HG03432 (cell line): ENCODE results near the gene RET.
"Not testable (repeated sequence)": the region's sequence is repeated elsewhere in the genome, so short reads cannot be mapped to it uniquely, and the experiment has no call there.

Experiments used
- ATAC-seq: cut with Tn5 transposase; IDR thresholded peaks from one replicate; pipeline ENCODE4 v1.9.1; 2021; ENCODE audit warnings: mild to moderate bottlenecking, moderate library complexity; ENCODE audit not compliant: unreplicated experiment

RET gene

DNA sequence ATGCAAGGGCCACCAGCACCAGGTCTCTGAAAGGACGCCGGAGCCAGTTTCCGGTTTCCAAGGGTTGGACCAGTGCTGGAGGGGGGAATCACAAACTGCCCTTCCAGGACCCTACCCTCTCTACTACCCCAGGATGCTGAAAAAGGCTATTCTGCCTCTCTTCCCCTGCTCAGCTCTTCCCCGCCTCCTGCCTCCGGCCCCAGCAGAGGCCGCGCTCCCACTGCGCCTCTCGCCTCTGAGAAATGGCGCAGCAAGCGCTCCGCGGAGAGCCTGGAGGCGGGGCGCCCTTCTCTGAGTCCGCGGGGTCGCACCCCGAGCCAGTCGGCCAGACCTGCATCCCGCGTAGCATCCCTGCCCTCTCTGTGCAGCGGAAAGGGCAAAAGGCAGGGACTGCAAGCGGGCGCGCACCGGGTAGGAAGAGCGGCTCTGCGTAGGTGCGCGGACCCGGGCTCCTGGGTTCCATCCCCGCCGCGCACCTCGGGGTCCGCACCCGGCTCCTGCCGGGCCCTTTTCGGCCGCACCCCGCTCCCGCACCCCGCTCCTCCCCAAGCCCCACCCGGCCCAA, 476 bp upstream of the RET start:
- no peak for ATAC-seq

DNA sequence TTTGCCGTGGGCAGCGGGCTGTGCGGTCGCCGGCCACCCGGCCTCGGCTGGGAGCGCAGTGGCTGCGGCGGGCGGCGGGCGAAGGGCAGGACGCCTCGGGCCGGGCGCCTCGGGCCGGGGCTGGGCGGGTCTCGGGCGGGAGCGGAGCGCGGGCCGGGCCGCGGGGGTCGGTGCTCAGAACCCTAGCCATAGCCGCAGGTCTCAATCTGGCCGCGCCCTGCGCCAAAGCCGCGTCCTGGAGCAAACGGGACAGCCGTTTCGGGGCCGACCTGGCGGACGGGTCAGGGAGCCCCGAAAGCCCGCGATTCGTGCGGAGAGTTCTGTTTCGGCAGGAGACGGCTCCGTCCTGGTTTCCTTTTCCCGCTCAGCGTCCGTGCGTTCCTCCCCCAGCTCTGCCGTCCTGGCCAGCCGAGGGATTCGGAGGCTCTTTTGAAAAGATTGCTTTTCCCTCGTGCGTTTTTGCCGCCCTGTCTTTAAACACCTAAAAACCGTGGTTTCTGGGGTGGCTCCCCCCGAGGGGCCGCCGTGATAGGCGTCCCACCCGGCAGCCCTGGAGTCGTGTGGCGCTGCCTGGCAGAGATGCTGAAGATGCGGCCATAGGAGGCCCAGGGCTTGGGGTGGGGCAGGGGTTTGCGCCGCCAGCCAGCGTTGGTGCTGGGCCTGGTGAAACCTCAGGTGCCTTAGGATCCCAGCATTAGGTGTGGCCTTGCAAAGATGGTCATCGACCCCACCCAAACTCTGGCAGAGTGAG, 727 bp downstream of the RET start:
- no peak for ATAC-seq

DNA sequence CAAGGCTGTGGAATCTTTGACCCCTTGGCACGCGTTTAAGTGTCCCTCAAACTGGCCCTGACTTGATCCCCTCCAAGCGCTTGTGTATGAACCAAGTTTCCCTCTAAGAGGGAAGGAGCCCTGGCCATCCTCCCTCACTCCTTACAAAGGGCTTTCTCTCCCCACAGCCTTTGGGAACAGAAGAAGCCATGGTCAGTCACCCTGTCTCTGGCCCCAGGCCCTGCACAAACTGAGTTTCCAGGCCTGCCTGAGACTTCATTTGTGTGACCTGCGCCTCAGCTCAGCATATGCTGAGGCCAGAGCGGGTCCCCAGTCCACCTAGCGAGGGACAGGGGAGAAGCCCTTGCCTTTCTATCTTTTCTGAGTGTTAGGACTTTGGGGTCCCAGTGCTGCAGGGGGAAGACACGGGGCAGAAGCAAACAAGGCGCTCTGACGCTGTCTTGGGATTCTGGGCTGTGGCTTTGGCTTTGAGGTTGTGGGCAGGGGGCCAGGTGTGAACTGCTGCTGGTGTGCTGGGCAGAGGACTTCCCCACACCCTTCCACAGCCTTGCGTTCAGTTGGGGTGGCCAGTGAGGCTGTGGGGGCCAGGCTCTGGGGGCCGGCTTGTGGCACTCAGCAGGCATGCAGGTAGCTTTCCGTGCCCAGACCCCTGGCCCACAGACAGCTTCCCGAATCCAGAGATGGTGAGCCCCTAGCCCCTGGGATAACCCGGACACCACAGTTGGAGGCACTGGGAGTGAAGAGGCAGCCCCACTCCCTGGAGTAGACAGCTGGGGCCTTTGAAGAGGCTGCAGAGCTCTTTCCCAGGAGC, 1.5 kb downstream of the RET start:
- ATAC-seq, result no peak

DNA sequence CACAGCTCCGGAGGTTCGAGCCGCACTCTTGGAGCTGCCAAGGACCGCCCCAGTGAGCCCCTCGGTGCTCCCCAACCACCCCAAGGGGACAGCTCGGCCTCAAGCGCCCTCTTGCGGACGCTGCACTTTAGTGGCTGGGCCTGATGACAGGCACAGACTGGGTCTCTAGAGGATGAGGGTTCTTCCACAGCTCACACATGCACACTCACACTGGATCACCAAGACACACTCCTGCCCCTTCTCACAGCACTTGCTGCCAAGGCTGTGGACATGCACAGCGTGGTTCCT, 2.1 kb downstream of the RET start:
- peak; percentile 37 for ATAC-seq

DNA sequence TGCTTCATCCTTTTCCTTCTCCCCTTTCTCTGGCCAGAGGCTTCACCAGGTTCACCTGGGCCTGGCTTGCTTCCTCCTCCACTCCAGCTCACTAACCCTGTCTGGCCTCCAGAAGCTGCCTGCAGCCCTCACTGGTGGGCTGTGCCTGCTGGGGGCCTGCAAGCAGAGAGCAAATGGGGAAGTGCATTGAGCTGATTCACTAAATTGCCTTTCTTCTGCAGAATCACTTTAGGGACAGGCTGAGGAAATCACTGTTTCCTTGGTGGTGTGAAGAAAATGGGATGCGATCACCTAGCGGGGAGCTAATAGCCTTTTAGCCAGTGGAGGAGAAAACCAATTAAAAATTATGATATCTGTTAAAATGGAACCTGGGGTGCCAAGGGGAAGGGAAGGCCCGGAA, 3.0 kb downstream of the RET start:
- ATAC-seq, result no peak

DNA sequence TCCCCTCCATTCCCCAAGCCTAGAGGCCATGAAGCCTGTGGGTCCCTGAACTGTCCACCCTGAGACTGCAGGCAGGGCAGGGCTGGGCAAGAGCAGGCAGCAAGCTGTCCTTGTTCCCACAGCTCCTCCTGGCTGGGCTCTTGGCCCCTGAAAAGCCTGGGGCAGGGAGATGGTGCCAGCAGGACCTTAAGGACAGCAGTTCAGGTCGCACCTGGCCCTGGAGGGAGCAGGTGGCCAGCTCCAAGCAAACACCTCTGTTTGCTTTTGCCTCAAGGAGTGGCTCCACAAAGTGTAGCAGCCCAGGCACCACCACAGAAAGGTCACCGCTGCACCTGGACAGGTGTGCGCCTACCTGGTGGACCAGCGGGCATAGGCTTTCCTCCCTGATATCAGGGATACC, 5.2 kb downstream of the RET start:
- ATAC-seq, result no peak

DNA sequence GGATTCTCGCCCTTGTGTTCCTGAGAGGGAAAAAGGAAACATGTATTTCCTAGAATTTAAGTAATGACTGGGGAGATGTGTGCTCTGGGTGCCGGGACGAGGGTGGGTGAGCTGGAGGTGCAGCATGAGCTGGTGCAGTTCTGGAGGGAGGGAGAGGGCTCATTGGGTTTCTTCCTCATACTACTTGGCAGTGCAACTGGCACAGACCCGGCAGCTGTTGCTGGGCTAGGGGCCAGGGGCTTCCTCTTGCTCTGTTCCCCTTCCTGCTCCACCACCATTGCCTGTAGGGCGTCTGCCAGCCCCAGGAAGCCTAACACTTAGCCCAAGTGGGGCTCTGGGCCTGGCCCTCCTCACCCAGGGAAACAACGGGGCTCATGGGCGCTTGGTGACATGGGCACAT, 5.9 kb downstream of the RET start:
- ATAC-seq, result no peak

DNA sequence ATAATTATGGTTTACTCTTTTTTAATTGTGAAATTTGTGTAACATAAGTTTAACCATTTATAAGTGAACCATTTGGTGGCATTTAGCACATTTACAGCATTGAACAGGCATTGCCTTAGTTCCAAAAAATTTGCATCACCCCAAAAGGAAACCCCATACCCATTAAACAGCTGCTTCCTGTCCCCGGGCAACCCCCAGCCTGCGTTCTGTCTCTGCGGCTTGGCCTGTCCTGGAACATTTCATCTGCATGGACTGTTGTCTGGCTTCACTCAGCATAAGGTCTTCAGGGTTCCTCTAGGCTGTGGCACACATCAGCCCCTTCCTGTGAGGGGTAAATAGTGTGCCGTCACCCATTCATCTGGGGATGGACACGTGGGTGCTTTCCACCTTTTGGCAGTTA, 6.9 kb downstream of the RET start:
- ATAC-seq, result no peak

DNA sequence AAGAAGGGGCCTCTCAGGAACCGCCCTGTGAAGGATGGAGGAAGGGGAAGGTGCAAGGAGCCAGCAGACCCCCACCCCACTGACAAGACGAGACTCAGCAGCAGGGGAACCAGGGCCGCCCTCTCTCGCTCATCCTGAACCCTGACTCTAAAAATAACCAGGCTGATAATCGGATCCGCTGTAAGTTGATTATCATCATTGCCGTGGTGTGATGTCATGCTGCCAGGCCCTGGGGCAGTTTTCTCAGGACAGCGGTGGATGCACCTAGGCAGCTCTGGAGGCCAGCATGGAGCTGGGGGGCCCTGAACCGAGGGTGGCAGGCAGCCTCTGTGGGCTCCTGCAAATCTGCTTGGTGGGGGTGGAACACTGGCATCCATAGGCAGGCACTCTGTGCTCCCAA, 7.9 kb downstream of the RET start:
- ATAC-seq, result no peak

DNA sequence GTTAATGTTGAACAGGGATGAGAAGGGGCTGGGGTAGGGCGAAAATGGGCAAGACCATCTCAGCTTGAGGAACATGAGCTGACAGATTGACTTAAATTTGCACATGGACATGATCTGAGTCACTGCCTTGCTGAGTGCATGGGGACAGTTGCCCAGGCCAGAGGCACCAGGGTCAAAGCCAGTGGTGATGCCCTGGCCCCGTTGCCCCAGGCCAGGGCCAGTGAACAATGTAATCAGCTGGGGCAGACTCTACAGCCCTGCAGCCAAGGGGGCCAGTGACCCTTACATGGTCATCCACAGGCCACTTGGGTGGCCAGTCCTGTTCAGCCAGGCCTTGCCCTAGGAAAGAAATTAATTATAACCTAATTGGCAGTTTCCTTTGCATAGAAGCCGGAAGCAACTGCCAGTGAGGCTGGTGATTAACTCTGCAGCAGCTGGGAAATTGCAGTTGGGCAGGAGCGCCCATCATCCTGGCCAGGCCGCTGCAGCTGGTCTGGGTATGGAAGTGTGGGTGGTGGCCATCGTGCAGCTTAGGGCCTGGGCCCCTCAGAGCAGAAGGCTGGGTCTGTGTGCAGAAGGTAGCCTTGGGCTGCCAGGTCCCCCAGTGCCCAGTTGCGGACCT, 9.6 kb downstream of the RET start:
- ATAC-seq, result no peak

DNA sequence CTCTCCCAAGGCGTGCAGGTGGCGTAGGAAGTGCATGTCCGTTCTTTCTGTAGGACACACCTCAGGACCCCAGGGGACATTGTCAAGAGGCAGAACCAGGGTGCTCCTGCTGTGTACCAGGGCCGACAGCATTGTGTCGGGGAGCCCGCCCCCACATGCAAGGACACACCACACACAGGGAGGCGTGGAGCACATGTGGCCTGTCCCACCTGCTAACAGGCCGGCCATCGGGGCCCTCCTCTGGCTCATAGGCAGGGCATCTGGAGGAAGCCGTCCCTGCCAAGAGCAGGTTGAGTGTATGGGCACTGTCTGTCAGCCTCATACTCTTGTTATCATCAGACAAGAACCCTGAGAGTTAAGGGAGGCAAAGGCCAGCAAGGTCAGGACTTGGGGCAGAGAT, 12.7 kb downstream of the RET start:
- ATAC-seq, result no peak

DNA sequence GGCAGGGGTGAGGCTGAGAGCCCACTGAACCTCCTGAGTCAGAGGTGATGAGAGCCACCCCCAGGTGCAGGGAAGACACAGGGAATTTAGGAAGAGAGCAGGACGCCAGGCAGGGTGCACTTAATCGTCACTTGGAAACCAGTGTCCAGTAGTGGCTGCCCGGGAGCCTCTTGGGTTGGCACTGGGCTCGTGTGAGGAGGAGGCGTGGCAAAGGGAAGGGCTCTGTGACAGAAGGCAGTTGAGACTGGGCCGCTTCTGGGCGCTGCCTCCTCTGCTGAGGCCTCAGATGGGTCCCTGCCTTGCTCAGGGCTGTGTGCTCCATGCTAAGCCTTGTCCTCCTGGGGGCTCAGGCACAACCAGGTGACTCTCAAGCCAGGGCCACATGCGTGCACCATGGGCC, 13.3 kb downstream of the RET start:
- no peak for ATAC-seq

DNA sequence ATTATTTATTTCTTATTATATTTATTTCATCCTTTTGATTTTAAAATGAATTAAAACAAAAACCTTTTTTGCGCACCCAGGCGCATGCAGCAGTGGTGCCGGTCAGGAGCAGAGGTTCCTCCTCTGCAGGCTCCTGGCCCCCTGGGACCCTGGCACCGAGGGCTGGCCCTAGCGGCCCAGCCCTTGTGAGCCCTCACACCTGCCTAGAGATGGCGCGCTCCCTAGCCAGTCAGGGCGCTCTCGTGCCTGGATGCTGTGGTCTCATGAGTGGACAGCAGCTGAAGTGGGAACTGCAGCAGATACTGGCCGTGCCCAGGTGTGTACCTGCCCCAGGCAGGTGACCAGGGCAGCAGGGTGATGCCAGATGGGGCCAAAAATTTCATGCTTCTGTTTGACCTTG, 13.8 kb downstream of the RET start:
- no peak for ATAC-seq

DNA sequence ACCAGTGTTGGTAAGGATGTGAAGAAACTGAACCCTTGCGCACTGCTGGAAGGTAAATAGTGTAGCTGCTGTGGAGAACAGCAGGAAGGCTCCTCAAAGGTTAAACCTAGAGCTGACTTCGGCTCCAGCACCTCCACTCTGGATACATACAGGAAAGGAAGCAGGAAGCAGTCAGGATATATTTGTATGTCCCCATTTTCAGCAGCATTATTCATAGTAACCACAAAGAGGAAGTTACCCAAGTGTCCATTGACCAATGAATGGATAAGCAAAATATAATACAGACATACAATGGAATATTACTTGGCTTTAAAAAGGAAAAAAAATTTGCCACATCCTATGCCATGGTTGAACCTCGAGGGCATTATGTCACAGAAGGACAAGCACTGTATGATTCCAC, 15.0 kb downstream of the RET start:
- ATAC-seq, result no peak

DNA sequence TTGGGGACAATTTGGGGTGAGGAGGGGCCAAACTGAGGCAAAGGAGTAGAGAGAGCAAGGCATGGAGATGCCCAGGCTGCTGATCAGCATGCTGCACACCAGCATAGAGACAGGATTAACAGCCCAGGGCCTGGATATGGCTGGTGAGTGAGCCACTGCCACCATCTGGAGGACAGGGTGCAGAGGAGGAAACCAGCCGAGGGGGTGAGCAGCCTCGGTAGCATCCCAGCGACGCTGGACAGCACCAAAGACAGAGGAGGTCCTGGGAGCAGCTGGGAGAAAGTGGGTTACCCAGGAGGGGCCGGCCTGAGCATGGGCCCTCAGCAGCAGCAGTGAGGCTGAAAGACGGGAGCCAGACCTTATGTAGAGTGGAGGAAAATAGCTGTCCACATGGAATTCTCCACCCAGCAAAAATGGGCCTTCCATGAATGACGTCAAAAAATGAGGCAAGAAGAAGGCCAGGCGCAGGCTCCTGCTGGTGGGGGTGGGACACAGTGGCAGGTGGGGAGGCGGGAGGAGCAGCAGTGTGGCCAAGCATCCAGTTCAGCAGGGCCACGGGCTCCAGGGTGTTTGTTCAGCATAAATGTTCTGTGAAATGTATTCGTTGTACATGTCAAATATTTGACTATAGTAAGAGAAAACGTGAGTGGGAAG, 16.7 kb downstream of the RET start:
- no peak for ATAC-seq

DNA sequence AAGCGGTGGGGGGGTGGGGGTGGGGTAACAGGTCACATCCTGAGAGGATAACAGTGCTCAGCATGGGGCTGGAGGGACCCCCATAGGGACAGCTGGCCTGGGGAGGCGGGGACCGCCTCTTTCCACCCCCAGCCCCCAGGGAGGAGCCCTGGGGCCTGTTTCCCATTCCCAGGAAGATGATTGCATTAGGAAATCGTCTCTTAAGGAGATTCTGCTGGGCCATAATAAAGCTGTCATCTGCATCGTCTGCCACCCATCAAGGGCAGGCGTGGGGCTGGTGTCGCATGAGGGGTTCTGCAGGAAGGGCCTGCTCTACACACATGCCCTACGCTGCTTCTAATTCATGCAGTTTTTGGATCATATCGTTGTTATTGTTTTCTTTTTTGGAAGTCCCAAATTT, 17.2 kb downstream of the RET start:
- no peak for ATAC-seq

DNA sequence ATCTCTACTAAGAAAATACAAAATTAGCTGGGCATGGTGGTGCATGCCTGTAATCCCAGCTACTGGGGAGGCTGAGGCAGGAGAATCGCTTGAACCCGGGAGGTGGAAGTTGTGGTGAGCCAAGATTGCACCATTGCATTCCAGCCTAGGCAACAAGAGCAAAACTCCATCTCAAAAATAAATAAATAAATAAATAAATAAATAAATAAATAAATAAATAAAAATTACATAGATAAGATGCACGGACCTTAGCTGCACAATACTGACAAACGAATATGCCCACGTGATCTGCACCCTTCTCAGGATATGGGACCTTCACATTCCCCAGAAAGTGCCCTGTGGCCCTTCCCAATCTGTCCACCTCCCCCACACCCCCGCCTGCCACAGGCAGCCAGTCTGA, 22.5 kb downstream of the RET start:
- ATAC-seq, result not testable (repeated sequence)

DNA sequence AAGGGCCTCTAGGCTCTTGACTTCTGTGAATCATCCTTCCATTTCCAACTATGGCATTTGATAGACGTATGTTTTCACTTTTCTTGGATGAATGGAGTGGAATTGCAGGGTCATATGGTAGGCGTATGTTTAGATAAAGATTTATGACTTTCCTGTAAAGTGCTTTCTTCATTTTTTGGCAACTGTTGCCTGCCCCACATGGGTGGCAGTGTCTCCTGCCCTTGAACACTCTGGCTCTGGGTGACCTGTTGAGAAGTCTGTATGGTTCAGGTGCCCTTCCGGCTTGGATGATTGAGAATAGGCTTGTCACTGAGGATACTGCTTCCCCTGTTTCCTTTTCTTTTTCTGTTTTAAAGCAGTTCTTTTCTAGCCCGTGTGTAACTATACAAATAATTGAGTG, 23.1 kb downstream of the RET start:
- no peak for ATAC-seq

DNA sequence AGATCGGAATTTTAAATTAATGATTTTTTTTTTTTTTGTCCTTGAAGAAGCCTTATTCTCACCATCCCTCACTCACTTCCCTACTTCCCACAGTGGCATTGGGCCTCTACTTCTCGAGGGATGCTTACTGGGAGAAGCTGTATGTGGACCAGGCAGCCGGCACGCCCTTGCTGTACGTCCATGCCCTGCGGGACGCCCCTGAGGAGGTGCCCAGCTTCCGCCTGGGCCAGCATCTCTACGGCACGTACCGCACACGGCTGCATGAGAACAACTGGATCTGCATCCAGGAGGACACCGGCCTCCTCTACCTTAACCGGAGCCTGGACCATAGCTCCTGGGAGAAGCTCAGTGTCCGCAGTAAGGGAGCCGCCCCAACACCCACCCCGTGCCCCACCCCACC, 23.5 kb downstream of the RET start:
- no peak for ATAC-seq

DNA sequence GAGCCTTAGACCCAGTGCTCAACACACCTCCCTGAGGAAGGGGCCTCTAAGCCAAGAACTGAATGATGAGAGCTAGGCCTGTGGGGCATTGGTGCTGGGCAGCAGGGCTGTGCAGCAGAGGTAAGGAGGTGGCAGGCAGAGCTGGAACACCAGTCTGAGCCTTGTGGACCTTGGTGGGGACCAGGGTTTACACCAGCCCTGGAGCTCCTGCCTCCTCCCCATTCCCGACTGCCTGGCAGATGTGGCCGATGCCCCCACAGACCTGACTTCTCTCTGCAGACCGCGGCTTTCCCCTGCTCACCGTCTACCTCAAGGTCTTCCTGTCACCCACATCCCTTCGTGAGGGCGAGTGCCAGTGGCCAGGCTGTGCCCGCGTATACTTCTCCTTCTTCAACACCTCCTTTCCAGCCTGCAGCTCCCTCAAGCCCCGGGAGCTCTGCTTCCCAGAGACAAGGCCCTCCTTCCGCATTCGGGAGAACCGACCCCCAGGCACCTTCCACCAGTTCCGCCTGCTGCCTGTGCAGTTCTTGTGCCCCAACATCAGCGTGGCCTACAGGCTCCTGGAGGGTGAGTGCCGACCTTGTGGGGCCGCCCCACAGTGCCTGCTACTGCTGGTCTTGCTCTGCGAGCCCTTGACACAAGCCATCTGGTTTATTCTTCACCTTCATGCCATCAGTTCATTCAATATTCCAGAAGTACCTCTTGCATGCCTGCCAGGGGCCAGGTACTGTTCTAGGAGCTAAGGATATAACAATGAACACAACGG, 25.4 kb downstream of the RET start:
- no peak for ATAC-seq
